HG02642 (cell line): ENCODE data around the gene SMIM36.
"Not testable (repeated sequence)": the region's sequence is repeated elsewhere in the genome, so short reads cannot be mapped to it uniquely, and the experiment has no call there.

Source experiments
- ATAC-seq: cut with Tn5 transposase; IDR thresholded peaks from one replicate; pipeline ENCODE4 v1.9.1; 2021; ENCODE audit warnings: mild to moderate bottlenecking; ENCODE audit not compliant: unreplicated experiment, poor library complexity

Gene SMIM36

DNA sequence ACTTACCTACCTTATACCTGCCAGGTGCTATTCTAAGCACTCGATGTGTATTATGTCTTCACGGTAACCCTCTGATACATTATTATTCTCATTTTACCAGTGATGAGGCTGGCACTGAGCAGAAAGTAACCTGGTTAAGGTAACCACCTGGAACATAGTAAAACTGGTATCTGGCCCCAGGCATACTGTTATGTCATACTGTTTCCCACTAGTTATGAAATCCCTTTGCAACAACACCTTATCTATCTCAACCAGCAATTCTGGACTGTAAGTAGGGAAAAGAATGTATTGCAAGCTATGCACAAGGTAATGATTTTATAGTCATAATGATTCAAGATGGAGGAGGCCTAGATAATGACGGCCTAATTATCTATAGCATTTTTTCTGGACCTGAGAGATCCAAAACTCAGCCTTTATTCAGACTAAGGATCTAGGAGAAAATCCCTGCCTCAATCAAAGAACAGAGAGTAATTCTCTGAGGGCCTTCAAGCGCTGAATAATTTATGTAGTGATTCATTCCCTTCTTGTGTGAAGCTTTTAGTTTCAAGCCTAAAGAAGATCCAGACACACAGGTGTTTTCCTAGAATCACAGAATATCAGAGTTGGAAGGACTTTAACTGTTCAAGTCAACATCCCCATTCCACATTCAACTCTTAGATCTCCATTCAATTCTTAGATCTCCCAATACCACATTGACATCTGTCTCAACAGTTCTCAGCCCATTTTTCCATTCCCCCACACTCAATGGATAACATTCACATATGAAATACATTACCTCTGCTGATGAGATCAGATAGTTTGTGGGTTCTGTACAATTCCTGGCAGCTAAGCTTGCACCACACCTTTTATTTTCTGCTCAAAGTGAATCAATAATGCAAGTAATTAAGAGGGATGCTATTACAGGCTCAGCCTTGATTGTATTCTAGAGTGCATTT, 74.8 kb downstream of the SMIM36 start:
- peak; percentile 22 for ATAC-seq

DNA sequence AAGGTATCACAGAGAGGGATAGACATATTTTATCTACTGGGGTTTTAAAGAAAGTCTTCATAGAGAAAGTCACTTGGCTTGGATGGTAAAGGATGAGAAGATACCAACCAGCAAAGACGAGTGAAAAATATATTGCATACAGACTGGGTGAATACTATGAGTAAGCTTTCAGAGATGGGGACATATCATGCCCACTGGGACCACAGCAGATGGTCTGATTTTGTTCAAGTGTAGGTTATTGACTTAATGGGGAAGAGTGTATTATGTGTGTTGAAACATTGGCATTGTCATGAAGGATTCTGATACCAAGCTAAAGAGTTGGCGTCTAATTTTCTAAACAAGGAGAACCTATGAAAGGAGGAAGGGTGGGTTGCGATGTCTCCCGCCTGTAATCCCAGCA, 75.8 kb downstream of the SMIM36 start:
- no peak for ATAC-seq

DNA sequence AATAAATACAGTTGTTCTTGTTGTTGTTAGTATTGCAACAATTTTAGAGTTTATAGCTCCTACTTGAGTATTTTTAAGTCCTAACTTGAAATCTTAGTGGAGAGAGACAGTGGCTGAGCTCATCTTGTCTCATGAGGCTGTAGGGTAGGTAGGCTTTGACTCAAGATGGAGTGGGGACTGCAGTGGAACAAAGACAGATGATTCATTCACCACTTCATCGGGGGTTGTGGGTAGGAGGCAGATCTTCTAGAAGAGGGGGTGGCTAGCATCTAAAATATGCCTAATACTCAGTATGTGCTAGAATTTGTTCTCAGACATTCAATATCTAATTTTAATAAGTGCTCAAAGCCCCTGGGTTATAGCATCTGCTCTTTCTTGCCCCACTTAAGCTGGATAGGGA, 76.5 kb downstream of the SMIM36 start:
- no peak for ATAC-seq

DNA sequence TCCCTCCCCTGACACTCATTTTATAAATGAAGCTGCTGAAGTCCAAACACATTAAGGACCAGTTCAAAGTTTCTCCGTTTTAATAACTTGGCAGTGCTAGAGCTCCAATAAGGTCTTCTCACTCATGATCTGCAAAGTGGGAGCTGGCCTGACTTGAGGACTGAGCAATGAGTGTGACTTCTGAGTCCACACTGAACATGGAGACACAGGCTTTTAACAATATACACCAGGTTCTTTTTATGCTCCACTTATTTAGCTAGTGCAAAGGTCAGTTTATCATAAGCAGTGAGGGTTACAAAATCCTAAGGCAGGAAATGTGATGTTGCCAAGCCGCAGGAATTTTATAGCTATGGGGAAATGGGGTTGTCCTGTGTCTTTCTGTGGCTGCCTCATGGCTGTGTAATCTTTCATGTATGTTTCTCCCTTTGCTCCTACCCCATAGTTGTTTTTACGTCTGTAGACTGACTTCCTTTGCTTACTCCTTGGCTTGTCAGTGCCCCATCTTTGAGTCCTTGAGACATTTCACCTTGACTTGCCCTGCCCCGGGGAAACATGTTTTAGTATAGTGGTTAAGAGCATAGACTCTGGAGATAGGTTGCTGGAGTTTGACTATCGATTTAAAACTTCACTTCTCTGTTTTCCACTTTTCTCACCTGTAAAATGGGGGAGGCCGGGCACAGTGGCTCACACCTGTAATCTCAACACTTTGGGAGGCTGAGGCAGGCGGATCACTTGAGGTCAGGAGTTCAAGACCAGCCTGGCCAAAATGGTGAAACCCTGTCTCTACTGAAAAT, 77.4 kb downstream of the SMIM36 start:
- ATAC-seq = no peak

DNA sequence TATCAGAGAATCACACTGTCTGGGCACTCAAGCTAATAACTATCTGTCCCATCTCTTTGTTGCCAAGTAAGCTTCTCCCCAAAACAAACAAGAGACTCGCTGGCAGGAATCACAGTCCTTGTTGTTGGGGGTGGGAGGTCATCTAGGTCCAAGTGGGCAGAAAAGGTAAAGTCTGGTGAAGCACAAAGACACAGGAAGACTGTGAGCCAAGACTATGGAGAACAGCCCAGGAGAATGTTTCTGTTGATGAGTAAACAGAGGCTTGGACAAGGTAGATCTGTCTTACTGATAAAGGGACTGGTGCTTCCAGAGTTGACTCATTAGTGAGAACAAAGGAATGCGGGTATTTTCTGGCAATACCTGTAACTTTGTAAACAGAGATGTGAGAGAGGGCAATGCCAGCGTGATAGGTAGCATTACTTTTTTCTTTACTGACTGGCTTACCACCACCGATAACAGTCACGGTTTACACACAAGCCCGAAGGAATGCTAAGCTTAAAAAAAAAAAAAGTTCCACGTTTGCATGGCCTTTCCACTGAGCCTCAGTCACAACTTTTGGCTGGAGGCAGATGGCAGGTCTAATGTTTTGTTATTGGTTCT, 78.1 kb downstream of the SMIM36 start:
- no peak for ATAC-seq

DNA sequence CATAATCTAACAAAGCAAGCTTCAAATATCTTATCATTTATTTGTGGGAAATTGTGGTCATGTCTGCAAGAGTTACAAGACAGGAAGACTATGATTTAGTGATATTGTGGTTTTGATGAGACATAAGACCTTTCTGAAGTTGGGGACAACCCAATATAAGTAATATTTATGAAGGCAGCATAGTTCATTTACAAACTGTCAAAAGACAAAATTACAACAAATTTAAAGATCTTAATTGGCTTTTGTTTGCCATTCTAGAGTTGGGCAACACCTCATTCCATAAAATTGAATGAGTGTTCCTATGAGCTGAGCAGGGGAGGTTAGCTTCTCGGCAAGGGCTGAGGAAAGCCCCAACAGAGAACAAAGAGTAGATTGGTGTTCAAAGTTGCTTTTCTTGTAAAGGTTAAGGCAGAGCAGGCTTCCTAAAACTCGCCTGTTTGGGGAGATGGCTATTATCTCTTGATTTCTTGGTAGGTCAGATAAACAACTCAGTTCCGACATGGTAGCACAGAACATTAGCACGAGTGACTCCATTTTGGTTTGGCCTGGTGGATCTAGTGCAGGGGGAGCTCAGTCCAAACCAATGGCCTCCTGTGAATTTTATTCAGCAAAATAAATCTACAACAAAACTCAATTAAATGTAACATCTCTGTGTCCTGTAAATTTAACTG, 78.8 kb downstream of the SMIM36 start:
- no peak for ATAC-seq

DNA sequence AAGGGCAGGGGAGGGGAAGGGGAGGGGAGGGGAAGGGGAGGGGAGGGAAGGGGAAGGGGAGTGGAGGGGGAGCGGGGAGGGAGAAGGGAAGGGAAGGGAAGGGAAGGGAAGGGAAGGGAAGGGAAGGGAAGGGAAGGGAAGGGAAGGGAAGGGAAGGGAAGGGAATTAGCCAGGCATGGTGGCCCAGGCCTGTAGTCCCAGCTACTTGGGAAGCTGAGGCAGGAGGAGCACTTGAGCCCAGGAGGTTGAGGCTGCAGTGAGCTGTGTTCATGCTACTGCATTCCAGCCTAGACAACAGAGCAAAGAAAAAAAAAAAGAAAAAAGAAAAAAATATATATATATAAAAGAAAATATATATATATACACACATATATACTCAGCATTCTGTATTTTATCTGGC, 79.3 kb downstream of the SMIM36 start:
- not testable (repeated sequence) for ATAC-seq

DNA sequence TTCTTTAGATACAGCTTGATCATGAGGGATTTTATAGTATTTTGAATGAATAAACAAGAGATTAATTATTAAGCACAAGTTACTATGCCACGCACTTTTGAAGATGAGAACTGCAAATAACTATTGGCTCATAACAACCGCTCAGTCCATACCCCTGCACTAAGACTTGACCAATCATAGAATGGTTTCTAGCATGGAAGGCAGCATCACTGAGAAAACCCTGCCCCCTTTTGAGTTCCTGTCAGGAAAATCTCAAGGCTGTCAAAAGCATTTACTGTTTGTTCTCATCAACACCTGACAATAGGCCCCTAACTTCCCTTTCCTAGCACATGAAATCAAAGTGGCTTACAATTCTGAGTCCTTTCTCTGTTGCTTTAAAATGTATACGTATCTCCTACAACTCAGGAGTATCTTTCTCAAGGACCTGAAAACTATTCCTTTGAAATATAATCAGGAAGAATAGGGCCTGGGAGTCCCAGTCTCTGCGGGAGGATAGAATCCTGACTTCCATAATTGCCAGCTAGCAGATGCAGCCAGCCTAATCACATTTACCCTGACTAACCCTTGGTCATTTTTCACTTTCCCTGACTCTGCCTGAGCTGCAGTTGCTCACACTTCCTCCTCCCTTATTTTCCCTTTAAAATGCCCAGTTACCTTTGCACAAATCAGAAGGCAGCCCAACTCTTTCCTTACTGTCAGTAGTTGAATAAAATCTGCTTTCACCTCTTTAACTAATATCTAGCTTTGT, 80.5 kb downstream of the SMIM36 start:
- ATAC-seq = no peak

DNA sequence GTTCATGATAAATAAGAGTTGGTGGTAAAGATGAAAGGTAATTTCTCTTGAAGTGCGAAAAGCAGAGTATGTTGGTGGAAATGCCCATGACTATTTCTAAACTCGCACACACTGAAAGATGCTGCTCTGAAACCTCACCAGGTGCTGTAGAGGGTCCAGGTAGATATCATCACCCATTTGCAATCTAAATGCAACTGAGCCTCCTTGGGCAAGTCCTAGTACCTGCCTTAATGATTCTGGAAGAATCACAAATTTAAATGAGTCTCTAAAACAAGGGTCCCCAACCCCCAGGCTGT, 83.7 kb downstream of the SMIM36 start:
- peak; percentile 29 for ATAC-seq

DNA sequence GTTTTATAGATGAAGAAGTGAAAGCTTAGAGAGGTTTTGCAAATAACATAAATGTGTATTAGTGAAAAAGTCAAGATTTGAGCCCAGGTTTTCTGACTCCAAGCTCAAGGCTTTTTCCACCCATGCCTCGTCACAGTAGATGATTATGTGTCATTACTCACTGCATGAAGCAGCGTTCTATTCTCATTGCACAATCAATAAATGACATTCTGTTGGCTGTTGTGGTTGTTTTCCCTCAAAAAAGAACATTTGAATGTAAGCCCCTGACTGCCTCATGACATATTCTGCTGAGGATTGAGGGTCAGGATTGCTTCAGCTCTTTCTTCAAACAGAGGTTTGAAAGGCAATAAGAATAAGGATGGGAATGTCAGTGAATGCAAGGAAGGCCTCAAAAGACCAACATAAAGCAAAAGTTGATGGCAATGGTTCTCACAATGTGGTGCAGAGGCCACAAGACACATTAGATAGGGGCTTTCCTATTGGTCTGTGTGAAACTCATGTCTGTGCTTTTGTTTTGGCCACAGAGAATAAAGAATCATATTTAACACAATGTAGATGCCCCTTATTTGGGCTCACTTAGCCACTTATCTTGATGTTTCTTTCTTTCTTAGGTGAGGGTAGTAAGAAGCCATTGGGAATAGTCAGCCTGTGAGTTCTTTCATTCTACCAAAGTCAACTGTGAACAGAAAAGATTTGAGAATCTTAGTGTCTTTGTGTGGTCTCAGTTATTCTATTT, 84.2 kb downstream of the SMIM36 start:
- peak; percentile 57 for ATAC-seq

DNA sequence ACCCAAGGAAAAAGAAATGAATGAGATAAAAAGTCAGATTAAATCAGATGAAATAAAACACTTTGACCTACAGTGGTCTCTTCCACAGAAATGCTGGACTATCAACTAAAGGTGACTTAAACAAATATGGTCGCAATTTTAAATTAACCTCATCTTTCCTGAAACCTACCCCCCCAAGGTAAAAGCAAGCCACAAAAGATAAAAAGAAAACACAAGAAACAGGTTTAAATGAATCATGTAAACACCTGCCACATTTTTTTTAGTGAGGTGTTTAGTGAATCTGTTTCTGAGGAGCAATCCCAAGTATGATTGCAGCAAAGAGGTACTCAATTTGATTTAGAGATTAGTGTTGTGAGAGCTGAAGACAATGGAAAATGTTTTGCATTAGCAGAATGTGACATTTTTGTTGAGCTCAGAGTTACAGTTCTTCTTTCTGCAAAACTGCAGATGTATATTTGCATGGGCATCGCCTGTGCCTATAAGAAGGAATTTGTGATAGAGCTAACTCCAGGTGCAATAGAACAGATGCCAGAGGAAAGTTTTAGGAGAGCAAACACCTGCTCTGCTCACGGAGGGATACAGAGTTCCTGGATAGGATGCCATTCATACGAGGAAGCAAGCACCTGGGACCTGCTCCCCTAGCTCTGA, 86.2 kb downstream of the SMIM36 start:
- no peak for ATAC-seq

DNA sequence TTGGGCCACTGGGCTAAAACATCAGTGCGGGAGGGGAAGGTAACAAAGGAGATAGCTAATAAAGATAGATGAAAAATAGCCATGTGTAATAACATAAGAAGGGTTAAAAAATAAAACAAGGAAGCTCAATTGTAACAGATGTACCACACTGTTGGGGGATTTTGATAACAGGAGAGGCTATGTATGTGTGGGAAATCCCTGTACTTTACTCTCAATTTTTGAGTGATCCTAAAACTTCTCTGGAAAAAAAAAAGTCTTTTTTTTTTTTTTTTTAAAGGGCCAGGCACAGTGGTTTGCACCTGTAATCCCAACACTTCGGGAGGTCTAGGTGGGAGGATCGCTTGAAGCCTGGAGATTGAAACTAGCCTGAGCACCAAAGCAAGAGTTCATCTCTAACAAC, 87.7 kb downstream of the SMIM36 start:
- no peak for ATAC-seq

DNA sequence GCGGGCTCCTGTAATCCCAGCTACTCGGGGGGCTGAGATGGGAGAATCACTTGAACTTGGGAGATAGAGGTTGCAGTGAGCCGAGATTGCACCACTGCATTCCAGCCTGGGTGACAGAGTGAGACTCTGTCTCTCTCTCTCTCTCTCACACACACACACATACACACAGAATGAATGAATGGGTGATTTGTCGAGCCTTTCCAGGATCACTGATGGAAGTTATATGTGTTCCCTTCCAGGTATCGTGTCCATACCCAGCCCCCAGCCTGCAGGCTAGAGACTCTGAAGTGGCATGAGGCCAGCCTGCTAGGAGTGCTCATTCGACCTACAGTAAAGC, 88.5 kb downstream of the SMIM36 start:
- not testable (repeated sequence) for ATAC-seq

DNA sequence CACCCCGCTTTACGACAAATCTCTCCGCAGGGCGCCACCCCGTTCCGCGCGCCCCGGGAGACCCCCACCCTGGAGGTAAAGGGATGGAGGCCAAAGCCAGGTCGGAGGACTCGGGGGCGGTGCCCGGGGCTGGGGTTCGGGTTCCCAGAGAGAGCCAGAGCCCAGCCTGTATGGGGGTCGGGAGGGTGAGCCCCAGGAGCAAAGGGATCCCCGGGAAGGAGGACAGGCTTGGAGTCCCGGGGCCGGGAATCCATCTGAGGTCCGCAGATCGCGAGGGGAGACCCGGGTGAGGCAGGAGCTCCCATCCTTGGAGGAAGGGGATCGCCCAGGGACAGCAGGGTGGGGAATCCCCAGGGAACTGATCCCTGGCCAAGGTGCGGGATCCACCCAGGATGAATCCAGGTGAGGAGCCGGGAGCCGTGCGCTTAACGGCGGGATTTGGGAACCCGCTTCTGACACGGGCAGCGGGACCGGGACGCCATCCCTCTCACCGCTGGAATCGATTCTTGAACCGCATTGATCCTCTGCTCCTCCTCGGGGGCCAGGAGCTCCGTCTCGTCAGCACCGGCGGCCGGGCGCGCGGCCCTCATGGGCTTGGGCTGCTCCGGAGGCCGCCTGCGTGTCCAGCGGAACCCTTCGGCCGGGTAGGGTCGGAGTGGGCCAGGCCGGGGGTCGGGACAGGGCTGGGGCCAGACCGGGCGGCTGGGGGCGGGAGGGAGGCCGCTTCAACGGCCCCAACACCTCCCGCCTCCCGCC, 89.9 kb downstream of the SMIM36 start, which contains the start of gene MMD:
Gene MMD, minus strand, starts transcription at position 657 of the 756 bp plus-strand sequence. Its CDS starts 140 bp downstream, at position 517.
- ATAC-seq = peak; percentile 18

DNA sequence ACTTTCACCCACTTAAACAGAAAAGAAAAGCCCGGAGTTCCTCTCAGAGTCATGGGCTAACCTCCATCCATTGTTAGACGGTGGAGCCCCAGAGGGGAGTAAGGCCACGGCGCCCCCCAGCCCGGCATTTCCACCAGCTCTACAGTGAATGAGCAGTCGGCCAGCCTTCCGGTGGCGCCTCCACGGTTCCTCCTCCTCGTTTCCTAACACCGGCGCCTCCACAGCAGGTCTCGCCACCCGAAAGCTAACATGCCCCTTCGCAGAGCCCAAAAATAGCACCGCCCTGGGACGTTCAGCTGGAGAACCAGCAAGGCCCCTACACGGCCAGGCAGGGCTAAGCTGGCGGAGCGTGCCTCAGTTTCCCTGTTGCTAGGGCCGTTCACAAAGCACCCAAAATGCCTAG, 90.5 kb downstream of the SMIM36 start:
- peak; percentile 12 for ATAC-seq

DNA sequence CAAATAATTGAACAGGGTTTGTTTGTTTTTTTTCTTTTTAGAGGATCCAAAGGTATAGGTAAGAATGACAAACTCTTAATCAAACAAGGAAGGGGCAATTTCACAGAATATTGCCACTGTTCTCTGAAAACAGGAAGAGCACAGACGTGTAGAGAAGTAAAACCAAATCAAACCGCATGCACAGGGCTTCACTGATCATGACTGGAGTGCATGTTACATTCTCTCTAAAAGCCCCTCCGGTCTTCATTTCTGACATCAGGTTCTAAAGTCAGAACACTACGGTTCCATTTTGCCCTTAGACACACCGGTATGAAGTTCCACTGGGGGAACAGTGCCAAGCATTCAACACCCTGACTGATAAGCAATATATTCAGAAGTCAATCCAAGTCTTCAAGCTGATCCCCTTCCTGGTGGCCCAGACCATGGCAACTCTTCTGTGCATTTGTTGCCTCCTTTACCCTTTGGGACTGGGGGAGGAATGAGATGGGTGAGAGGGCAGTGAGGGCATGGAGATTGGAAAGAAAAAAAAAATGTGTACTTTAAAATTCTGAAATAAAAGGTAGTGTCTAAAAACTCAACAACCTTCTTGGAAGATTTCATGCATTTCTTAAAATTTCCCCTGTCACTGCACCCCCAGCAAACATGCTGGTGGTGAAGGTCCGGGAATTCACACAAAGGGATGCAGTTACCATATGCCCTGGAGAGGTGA, 91.0 kb downstream of the SMIM36 start:
- ATAC-seq = peak; percentile 25
